Lung microvascular endothelial cell (primary cell): ENCODE measurements around the gene LMAN1L. TPM values are rescaled to one million over a fixed set of nuclear protein-coding genes. Genes with fewer than 3 reads are reported as not detected.
A peak's percentile ranks its signal among the peaks of the same experiment; 100 is the strongest.

Source experiments
- DNase-seq, 2 donors: peaks; one replicate each; pipeline versions ENCODE4 v3.0.0 to v3.0.0-alpha.2; 2010; ENCODE audit warnings: low read depth in 2 of 2
- total RNA-seq: library from RNA; depleted of rRNA; stranded (reverse); fragments of >200 nt; gene quantifications from 2 replicates; pipeline ENCODE4 v1.2.1, GENCODE V29; 2014

Gene LMAN1L
- not detected in 2 replicates for total RNA-seq

DNA sequence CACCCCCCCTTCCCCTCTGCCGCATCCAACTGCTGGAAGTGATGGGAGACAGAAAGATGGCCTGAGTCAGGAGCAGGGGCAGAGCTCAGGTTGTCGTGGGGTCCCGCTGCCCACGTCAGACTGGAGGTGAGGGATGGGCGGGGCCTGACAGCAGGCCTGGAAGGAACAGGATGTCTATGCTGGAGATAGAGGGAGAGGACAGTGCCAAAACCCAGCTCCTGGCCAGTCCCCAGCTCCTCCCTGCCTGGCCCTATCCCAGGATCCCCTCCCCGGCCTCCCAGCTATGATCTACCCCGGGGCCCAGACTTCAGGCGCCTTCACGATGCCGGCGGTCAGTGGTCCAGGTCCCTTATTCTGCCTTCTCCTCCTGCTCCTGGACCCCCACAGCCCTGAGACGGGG lies at the start of gene LMAN1L:
Gene LMAN1L (plus strand): TSS at position 303 of the 400 bp plus-strand sequence. CDS start 20 bp downstream, at position 323.
- DNase-seq, result no peak

DNA sequence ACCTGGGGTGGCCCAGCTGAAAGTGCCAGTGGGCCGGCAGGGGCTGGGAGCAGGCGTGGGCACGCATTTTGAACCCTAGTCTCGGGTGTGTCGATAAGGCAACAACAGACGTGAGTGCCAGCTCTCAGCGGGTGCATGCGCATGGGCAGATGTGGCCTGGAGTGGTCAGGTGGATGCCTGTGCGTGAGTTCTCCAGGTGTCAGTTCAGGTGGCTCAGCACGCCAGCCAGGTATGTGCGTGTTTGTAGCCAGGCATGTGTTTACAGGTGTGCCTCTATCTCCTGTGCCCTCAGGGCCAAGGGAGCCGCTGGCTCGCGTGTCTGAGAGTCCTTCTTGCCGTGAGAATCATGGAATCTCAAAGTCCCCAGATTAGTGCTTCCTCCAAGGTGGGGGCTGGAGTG lies 49.2 kb upstream of the LMAN1L start:
- DNase-seq, result no peak

GRCh38 chr15:74767167-74768098 lies 45.2 kb upstream of the LMAN1L start:
- no peak for DNase-seq

- DNase-seq, result peak in 1 of 2 donors; percentile 45
Measured at GRCh38 chr15:74768099-74768770, 44.4 kb upstream of the LMAN1L start.

- DNase-seq, result peak; percentile 53 to 76
Measured at GRCh38 chr15:74768771-74769342, 43.8 kb upstream of the LMAN1L start.

DNA sequence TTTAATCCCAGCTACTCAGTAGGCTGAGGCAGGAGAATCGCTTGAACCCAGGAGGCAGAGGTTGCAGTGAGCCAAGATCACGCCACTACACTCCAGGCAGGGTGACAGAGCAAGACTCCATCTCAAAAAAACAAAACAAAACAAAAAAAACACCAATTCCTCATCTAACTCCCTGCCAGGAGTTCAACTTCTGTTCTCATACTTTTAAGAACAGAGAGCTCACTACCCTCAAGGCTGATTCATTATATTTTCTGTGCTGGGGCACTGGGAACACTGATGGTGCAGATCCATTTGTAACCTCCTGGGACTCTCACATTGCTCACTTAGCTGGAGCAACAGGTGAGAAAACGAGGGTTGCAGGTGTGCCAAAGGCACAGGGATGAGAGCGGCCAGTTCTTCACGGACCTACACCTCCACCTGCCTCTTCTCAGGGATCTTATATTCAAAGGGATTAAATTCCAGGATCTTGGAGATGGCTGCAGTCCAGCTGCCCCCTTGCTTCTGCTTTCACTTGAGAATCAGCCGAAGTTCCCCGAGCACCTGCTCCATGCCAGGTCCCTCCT lies 43.1 kb upstream of the LMAN1L start:
- no peak for DNase-seq

DNA sequence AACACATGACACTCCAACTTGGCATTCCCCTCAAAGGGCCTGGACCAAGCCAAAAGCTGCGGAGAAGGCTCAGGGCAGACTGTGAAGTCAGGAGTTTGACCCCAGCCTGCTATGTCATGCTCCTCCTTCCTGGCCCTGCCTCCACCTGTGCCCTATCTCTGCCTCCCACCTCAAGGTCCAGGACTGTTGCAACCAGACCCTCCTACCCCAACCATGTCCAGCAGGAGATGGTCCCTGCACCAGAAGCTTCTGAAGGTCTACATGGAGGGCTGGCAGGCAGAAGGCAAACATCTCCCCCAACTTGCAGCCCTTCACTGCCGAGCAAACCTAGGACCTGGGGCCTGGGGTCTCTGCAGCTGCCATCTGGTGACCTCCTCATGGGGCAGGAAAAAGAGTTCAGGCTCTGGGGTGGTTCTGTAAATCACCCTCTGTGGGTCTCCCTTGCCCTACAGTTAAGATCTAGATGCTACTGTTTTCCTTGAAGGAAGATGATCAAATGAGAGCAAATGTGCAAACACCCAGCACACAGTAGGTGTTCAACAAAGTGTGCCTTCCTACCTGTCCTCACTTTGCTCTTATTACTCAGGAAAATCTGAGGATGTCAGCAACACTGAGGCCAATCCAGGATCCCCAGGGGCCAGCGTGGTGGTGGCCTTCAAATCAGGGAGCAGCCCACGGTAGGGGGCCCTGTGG lies 42.3 kb upstream of the LMAN1L start:
- DNase-seq, result no peak

DNA sequence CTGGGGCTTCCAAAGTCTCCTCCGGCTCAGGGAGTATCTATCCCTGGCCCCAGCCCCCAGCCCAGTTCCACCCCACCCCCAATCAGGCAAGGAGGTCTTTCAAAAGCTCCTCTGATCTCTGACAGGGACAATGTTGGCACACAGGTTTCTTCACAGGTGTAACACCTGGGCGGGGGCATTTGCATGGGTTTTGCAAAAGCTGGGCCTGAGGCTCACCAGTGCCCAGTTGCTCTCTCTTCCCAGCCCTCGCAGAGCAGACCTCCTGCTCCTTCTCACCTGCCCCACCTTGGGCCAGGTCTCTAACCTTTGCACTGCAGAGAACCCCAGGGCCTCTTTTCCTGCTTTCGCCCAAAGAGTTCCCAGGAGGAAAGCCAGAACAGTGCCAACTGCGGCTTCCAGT lies 39.3 kb upstream of the LMAN1L start:
- no peak for DNase-seq

- DNase-seq, result no peak
Measured at GRCh38 chr15:74773731-74774252, 38.8 kb upstream of the LMAN1L start.

DNA sequence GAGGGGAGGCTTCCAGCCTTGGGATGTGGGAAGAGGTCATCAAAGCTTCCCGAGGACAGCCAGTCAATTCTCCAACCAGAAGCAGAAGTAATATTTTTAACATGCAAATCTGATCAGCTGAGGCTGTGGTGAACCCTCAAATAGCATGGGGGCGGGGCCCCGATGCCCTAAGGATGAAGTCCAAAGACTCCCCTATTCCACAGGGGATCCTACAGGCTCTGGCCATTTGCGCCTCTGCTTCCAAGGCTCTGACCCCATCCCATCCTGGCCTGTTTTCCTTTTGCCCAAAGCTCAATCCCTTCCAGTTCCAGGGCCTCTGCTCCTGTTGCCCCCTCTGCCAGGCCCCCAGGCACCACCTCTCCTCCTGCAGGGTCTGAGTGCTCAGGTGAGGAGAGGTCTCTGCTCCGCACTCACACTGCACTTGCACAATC lies 37.5 kb upstream of the LMAN1L start:
- no peak for DNase-seq

DNA sequence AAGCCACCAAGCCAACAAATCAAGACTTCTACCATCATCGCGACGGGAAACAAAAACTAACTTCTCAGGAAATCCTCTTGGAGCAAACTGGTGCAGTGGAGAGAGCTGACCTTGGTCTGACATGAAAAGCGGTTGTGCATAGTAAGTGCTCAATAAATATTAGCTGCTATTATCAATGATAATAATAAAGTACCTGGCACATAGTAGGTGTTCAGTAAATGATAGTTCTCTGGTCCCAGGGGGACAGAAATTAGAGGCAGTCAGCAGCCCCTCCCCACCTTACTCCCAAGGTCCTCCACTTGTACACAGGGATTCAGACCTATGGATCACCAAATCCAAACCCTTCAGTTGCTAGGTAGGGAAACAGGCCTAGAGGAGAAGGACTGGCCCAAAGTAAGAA lies 36.7 kb upstream of the LMAN1L start:
- DNase-seq, result no peak

DNA sequence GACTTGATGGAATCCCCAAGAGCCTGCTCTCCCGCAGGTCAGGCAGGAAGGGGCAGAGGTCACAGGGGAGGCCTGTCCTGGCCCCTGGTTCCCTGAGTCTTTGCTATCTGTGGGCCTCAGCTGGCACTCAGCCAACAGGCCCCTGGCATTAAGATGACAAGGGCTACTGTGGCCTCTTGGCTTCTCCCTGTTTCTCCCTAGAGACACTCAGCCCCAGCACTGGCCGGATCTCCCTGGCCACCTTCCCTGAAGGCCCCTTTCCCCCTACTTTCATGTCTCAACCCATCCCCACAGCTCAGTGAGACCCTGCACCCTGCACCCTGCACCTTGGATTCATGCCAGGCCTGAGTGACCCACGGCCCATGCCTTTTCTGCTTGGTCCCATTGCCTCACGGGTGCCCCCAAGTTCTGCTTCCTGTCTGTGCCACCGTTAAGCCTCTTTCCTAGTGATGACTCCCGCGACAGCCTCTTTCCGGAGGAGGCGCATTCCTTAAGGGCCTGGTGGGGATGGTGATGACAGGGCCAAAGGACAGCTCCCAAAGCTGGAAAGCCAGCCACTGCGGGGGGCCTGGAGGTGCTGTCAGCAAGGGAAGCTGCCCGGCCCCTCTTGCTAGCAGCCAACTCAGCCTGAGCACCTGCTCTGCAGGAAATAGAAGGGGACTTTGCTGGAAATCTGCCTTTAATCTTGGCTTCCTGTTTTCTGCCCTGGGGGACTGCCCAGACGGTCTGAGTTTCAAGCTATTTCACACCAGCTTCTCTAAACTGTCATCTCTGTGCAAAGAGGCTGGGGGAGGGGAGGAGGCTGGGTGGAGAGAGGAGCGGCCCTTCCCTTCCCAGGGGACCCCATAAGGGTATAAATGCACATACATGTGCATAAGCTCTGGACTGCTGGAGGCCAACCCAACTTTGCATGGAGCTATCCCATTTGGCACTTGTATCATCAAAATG lies 35.5 kb upstream of the LMAN1L start:
- DNase-seq, result peak in 1 of 2 donors; percentile 69

DNA sequence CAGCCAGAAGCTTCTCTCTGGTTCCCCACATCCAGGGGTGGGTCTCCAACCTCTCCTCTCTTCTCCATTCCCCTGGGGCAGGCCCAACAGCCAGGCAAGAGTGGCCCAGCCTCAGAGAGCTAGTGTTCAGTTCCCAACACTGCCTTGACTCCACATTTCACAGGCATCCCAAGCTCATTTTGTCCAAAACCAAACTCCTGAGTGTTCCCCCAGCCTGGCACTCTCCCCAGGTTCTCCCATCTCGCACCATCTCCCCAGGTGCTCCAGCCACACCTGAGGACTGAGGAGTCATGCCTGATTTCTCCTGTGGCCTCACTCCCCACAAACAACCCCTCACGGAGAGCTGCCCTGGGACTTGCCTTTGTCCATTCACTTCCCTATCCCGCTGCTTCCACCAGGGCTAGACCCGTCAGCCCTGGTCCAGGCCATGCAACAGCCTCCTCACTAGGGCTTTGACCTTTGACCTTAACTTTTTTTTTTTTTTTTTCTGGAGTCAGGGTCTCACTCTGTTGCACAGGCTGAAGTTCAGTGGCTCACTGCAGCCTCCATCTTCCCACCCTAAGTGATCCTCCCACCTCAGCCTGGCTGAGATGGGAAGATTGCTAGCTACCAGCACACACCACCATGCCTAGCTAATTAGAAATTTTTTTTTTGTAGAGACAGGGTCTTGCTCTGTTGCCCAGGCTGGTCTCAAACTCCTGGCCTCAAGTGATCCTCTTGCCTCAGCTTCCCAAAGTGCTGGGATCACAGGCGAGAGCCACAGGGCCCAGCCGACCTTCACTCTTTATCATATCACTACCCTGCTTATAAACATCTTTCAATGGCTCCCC lies 34.7 kb upstream of the LMAN1L start:
- DNase-seq, result no peak

GRCh38 chr15:74778599-74778970 lies 34.0 kb upstream of the LMAN1L start:
- DNase-seq, result no peak

DNA sequence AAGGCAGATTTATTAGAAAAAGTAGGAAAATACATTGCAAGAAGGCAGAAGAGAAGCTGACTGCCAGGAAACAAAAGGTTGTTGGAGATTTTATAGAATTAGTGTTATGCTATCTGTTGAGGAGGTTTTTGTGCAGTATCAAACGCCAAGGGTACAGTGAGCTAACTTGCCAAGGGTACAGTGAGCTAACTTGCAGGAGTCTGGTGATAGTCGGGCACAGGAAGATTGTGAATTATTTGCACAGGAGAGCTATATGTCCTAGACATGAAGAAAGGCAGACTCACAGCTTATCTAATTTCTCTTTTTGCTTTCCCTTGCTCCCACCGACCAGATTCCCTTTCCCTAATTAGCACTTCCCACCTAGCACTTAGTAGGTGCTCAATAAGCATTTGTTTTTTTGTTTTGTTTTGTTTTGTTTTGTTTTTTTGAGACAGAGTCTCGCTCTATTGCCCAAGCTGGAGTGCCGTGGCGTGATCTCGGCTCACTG lies 33.4 kb upstream of the LMAN1L start:
- DNase-seq, result no peak

GRCh38 chr15:74780523-74781430 lies 31.9 kb upstream of the LMAN1L start:
- DNase-seq, result no peak

DNA sequence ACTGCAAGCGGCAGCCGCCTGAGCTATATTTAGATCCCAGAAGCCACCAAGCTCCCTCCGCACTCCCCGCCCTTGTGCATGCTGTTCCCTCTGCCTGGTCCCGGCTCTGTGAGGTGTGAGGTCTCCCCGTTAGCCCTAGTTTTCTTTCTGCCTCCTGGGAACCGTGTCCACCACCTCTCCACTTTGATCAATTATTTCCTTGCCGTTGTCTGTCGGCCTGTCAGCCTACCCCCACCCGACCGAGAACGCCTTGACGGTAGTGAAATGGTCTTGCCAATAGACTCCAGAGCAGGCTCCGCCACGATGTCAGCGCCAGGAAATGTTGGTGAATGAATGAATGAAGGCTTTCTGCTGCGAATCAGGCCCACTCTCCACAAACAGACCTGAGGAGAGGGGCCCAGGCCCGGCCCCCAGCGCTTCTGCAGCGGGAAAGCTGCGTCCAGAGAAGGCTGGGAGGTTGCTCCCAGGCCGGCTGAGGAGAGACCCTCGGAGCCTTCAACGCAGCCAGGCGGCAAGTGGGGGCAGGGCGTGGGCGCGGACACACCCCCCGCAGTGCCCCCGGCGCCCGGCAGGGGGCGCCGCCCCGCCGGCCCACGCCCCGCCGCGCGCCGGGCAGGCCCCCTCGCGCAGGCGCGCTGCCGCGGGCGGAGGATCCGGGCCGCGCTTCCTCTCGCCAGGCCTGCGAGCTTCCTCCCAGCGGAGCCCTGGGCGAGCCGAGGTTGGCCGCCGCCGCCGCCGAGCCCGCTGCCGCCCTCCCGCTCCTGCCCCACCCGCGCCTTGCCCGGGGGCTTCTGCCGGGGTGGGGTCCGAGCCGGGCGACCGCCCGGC lies 31.0 kb upstream of the LMAN1L start, which contains the start of gene CSK:
Gene CSK (plus strand): TSS at position 650 of the 828 bp plus-strand sequence. CDS start 16,218 bp downstream, outside the sequence.
- DNase-seq, result peak; percentile 71 to 82
